ENCODE measurements around the gene PCCA. TPM values are rescaled to one million over a fixed set of nuclear protein-coding genes. Genes with fewer than 3 reads are reported as not detected.

Gene PCCA
- polyA plus RNA-seq, 2 of the 4 experiments (the other 2 are of a cell fraction) = 13.2 to 13.7 TPM

GRCh38 chr13:100240109-100240779, 151.4 kb downstream of the PCCA start:
- Histone ChIP-seq H3K4me3 (no peak overlapping the region), H3K4me2 (no peak overlapping the region), H3K27ac (no peak overlapping the region), H3K4me1 (peaks cover 16% of the 10 kb centered on the region; the same call in 2 of the 3 replicates), H3K9me3 (no peaks in the 10 kb centered on the region)
- TF ChIP-seq NFE2L2 (conservative IDR thresholded peaks at IDR 0.05; ENCODE audit: low read length) (peak; percentile 38; the same call in 1 of the 2 replicates), CBX8 (IDR thresholded peaks at IDR 0.05) (no peak)
- CTCF ChIA-PET = interaction anchor here (0.6 to 1.4 kb wide), 2 partner anchors 12 to 324 kb away, joined by 3 to 5 read pairs; no protein-coding TSS in a partner anchor
- ATAC-seq = no peak
- WGBS (ENCODE audit: missing lambda C conversion rate) = 94% methylated on average over 4 of the region's 4 CpGs
- DNase-seq (ENCODE audit: low read depth in 1 of 2, low spot score in 1 of 2) = no peak
- POLR2A ChIA-PET = no interaction called here
- no peak for FAIRE-seq

GRCh38 chr13:100244431-100244830, 155.5 kb downstream of the PCCA start:
- H3K4me2 ChIP-seq = no peak overlapping the region
- H3K27ac ChIP-seq = no peak overlapping the region
- TF ChIP-seq CEBPB (IDR thresholded peaks at IDR 0.05) (no peak), BCL3 (IDR thresholded peaks at IDR 0.05) (no peak), SREBF2 (IDR thresholded peaks at IDR 0.05) (no peak), REST (IDR thresholded peaks at IDR 0.05) (no peak), POLR2A (IDR thresholded peaks at IDR 0.05; ENCODE audit: low read length) (no peak), EHMT2 (IDR thresholded peaks at IDR 0.05; ENCODE audit: low read depth) (no peak), HMGXB4 (CRISPR knock-in tag; IDR thresholded peaks at IDR 0.05; ENCODE audit: borderline replicate concordance) (no peak), PBX3 (IDR thresholded peaks at IDR 0.05) (no peak), BHLHE40 (IDR thresholded peaks at IDR 0.05; ENCODE audit: low read depth, low read length) (no peak), MAZ (IDR thresholded peaks at IDR 0.05; ENCODE audit: borderline replicate concordance, low read depth, low read length) (no peak), FOSL2 (IDR thresholded peaks at IDR 0.05) (no peak), FOSL2 (CRISPR knock-in tag; IDR thresholded peaks at IDR 0.05) (no peak), ELK1 (IDR thresholded peaks at IDR 0.05; ENCODE audit: low read depth, low read length) (no peak), CBX2 (IDR thresholded peaks at IDR 0.05; ENCODE audit: borderline replicate concordance, low read depth) (no peak), ZSCAN20 (CRISPR knock-in tag; IDR thresholded peaks at IDR 0.05) (no peak), PHF8 (IDR thresholded peaks at IDR 0.05; ENCODE audit: borderline replicate concordance, low read depth) (no peak), HES2 (IDR thresholded peaks at IDR 0.05) (no peak), MAX (IDR thresholded peaks at IDR 0.05) (no peak), ESRRA (IDR thresholded peaks at IDR 0.05; ENCODE audit: borderline replicate concordance, low read length) (no peak), GATA3 (IDR thresholded peaks at IDR 0.05; ENCODE audit: borderline replicate concordance) (no peak), RARB (CRISPR knock-in tag; IDR thresholded peaks at IDR 0.05) (no peak)
- FAIRE-seq = no peak
- no peak overlapping the region for H3K4me3 ChIP-seq
- peaks cover 8% of the 10 kb centered on the region; the same call in 1 of the 3 replicates for H3K4me1 ChIP-seq
- no peak for DNase-seq (ENCODE audit: low read depth in 1 of 2, low spot score in 1 of 2)
- CTCF ChIA-PET = no interaction called here
- ATAC-seq = no peak
- POLR2A ChIA-PET = no interaction called here
- WGBS (ENCODE audit: missing lambda C conversion rate) = 93% methylated on average over 3 of the region's 3 CpGs
- peaks cover 14% of the 10 kb centered on the region for H3K9me3 ChIP-seq

Data from A549 (cell line).